AG04449 (cell line): ENCODE measurements around the gene NPC1.

Experiments used
- CTCF ChIA-PET: fragments of 350-600 bp; formaldehyde crosslinking; extraction: SDS; loops from one replicate; lab custom pipeline; 2021; ENCODE audit warnings: antibody characterized with exemption; lab: Yijun Ruan, JAX
- POLR2A ChIA-PET: fragments of 400-600, 350-600 bp; formaldehyde crosslinking; extraction: SDS; loops from one replicate; lab custom pipeline; 2020; ENCODE audit warnings: antibody characterized with exemption, inconsistent platforms; lab: Yijun Ruan, JAX
- DNase-seq: peaks from one replicate; pipeline ENCODE4 v3.0.0-alpha.2; 2010; ENCODE audit warnings: low read depth, low spot score
- H3K4me3 ChIP-seq: 2 replicates; pipeline ENCODE4 v1.5.1; 2011; ENCODE audit warnings: low read depth, mild to moderate bottlenecking, control low read depth, low read length
- CTCF ChIP-seq: IDR thresholded peaks from one replicate; pipeline ENCODE4 v1.5.1; 2011; ENCODE audit warnings: mild to moderate bottlenecking, moderate library complexity, low read length, control low read depth, inconsistent platforms; ENCODE audit not compliant: insufficient read depth; ENCODE audit errors: missing control alignments

The NPC1 gene

GRCh38 chr18:23536204-23536603 lies 50.1 kb downstream of the NPC1 start:
- no peak for DNase-seq
- H3K4me3 ChIP-seq: no peak overlapping the region
- ChIA-PET POLR2A (no interaction called here), CTCF (no interaction called here)
- TF ChIP-seq CTCF: no peak

DNA sequence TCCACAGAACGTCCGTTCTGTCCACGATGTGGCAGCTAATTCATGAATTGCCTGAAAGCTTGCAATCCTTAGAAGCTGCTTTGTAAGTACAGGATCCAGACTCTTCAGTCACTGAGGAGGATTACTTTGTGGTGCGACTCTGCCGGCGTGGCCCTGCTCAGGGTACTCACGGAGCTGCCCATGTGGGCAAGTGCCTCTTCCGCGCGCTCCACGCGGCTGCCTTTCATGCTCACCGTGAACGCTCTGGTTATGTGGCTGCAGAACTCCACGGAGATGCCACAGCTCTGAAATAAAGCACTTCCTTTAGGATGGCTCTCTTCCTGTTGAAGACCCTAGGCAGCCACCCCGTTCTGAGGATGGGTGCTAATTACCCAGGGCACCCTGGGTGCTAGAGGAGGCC lies 52.0 kb downstream of the NPC1 start:
- ChIA-PET CTCF (interaction anchor here (2.8 kb wide), 1 partner anchor 169 kb away, joined by 9 read pairs; no protein-coding TSS in a partner anchor), POLR2A (no interaction called here)
- no peak for DNase-seq
- no peak for TF ChIP-seq CTCF
- no peak overlapping the region for H3K4me3 ChIP-seq

GRCh38 chr18:23532848-23533247 lies 53.5 kb downstream of the NPC1 start:
- DNase-seq: no peak
- no peak overlapping the region for H3K4me3 ChIP-seq
- ChIA-PET CTCF (interaction anchor here (0.5 to 2.8 kb wide), 4 partner anchors 17 to 226 kb away, joined by 3 to 14 read pairs (median 6); no protein-coding TSS in a partner anchor), POLR2A (no interaction called here)
- TF ChIP-seq CTCF: no peak

- ChIA-PET CTCF (interaction anchor here (1.2 to 2.8 kb wide), 3 partner anchors 16 to 171 kb away, joined by 3 to 14 read pairs (median 9); no protein-coding TSS in a partner anchor), POLR2A (no interaction called here)
- TF ChIP-seq CTCF: no peak
- no peak for DNase-seq
- no peak overlapping the region for H3K4me3 ChIP-seq
These were observed 54.4 kb downstream of the NPC1 start for GRCh38 chr18:23531912-23532311.

GRCh38 chr18:23530195-23530594 lies 56.1 kb downstream of the NPC1 start:
- ChIA-PET POLR2A (no interaction called here), CTCF (interaction anchor here (1.4 to 3.9 kb wide), 2 partner anchors 9 to 14 kb away, joined by 3 to 17 read pairs; no protein-coding TSS in a partner anchor)
- H3K4me3 ChIP-seq: no peak overlapping the region
- DNase-seq: no peak
- TF ChIP-seq CTCF: no peak

DNA sequence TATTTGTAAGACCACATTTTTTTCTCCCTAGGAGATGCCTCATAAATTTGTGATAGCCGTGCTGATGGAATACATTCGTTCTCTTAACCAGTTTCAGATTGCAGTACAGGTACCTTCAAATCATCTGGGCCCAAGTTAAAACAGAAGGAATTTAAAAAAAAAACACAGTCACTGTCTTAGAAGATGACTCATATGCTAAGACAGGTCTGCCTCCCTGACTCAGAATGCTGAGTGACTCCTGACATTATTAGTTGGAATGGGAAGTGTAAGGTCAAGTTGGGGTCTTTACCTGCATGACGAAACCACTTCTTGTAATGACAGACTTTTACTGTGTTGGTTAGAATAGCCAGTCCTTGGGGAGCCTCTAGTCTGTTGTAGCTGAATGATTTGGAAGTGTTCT lies 56.7 kb downstream of the NPC1 start:
- ChIA-PET CTCF (interaction anchor here (1.4 to 3.9 kb wide), 2 partner anchors 9 to 14 kb away, joined by 3 to 17 read pairs; no protein-coding TSS in a partner anchor), POLR2A (no interaction called here)
- TF ChIP-seq CTCF: no peak
- no peak overlapping the region for H3K4me3 ChIP-seq
- DNase-seq: no peak
